Measurements from ENCODE around the gene NRXN2.

NRXN2 gene

GRCh38 chr11:64742889-64743590, 20.0 kb upstream of the NRXN2 start:
- peak; percentile 70 for DNase-seq

GRCh38 chr11:64742087-64742888, 19.3 kb upstream of the NRXN2 start:
- no peak for DNase-seq

GRCh38 chr11:64741375-64742086, 18.5 kb upstream of the NRXN2 start:
- no peak for DNase-seq

GRCh38 chr11:64739871-64740270, 16.9 kb upstream of the NRXN2 start:
- no peak for DNase-seq

GRCh38 chr11:64736654-64737053, 13.7 kb upstream of the NRXN2 start:
- no peak for DNase-seq

GRCh38 chr11:64735725-64736259, 12.8 kb upstream of the NRXN2 start:
- no peak for DNase-seq

GRCh38 chr11:64734811-64735724, 12.1 kb upstream of the NRXN2 start:
- no peak for DNase-seq

- no peak for DNase-seq
These were observed 8.6 kb upstream of the NRXN2 start for GRCh38 chr11:64731601-64732000.

- DNase-seq = no peak
These were observed 6.9 kb upstream of the NRXN2 start for GRCh38 chr11:64729851-64730382.

- DNase-seq = no peak
These were observed 5.9 kb upstream of the NRXN2 start for GRCh38 chr11:64728757-64729365.

- no peak for DNase-seq
These were observed 4.0 kb upstream of the NRXN2 start for GRCh38 chr11:64726867-64727530.

- DNase-seq = no peak
These were observed 3.2 kb upstream of the NRXN2 start for GRCh38 chr11:64726211-64726641.

- no peak for DNase-seq
These were observed 2.0 kb upstream of the NRXN2 start for GRCh38 chr11:64724863-64725532.

- no peak for DNase-seq
These were observed 1.2 kb upstream of the NRXN2 start for GRCh38 chr11:64723907-64724862.

- DNase-seq = no peak
These were observed 594 bp downstream of the NRXN2 start for GRCh38 chr11:64722141-64723065.

- no peak for DNase-seq
These were observed 1.7 kb downstream of the NRXN2 start for GRCh38 chr11:64721359-64721699.

- DNase-seq = no peak
These were observed 2.2 kb downstream of the NRXN2 start for GRCh38 chr11:64720640-64721358.

All from central memory CD4-positive, alpha-beta T cell (primary cell).